Measurements from ENCODE around the gene CRYL1.

The CRYL1 gene

GRCh38 chr13:20371825-20372224 lies 153.8 kb downstream of the CRYL1 start:
- no peak for DNase-seq (ENCODE audit: low read depth in 2 of 2)

- no peak for DNase-seq (ENCODE audit: low read depth in 2 of 2)
Observed at GRCh38 chr13:20370815-20371421, 154.7 kb downstream of the CRYL1 start.

GRCh38 chr13:20369886-20370361 lies 155.7 kb downstream of the CRYL1 start:
- no peak for DNase-seq (ENCODE audit: low read depth in 2 of 2)

GRCh38 chr13:20366056-20366455 lies 159.6 kb downstream of the CRYL1 start:
- no peak for DNase-seq (ENCODE audit: low read depth in 2 of 2)

GRCh38 chr13:20363603-20364002 lies 162.1 kb downstream of the CRYL1 start:
- no peak for DNase-seq (ENCODE audit: low read depth in 2 of 2)

GRCh38 chr13:20363172-20363571 lies 162.5 kb downstream of the CRYL1 start:
- no peak for DNase-seq (ENCODE audit: low read depth in 2 of 2)

- no peak for DNase-seq (ENCODE audit: low read depth in 2 of 2)
Observed at GRCh38 chr13:20362484-20363041, 163.1 kb downstream of the CRYL1 start.

- peak in 1 of 2 experiments; percentile 44 for DNase-seq (ENCODE audit: low read depth in 2 of 2)
Observed at GRCh38 chr13:20360835-20361412, 164.7 kb downstream of the CRYL1 start.

- DNase-seq (ENCODE audit: low read depth in 2 of 2) = no peak
Observed at GRCh38 chr13:20360041-20360491, 165.6 kb downstream of the CRYL1 start.

GRCh38 chr13:20359335-20359734 lies 166.3 kb downstream of the CRYL1 start:
- peak; percentile 98 for DNase-seq (ENCODE audit: low read depth in 2 of 2)

GRCh38 chr13:20358022-20358421 lies 167.6 kb downstream of the CRYL1 start:
- no peak for DNase-seq (ENCODE audit: low read depth in 2 of 2)

- DNase-seq (ENCODE audit: low read depth in 2 of 2) = peak; percentile 61 to 65
Observed at GRCh38 chr13:20356444-20356843, 169.2 kb downstream of the CRYL1 start.

- no peak for DNase-seq (ENCODE audit: low read depth in 2 of 2)
Observed at GRCh38 chr13:20354722-20355121, 170.9 kb downstream of the CRYL1 start.

- no peak for DNase-seq (ENCODE audit: low read depth in 2 of 2)
Observed at GRCh38 chr13:20353973-20354372, 171.7 kb downstream of the CRYL1 start.

Measured in fibroblast of skin of left quadriceps (primary cell).